ENCODE data around the gene TPSG1. TPM values are rescaled to one million over a fixed set of nuclear protein-coding genes. Genes with fewer than 3 reads are reported as not detected.

The TPSG1 gene
- polyA plus RNA-seq, 1 donor (not counting 4 experiments of a cell fraction or from before 2014, with no cell fraction given), result not detected

GRCh38 chr16:1212616-1213194 lies 12.4 kb downstream of the TPSG1 start:
- dilution Hi-C loops (cut with MboI; ENCODE audit: extremely low pct_ligation_motif_present, low sequenced_read_pairs), result no loop called here
- no peak for FAIRE-seq

GRCh38 chr16:1211451-1212268 lies 13.4 kb downstream of the TPSG1 start:
- Histone ChIP-seq H4K20me1 (ENCODE audit: control insufficient read depth, extremely low read depth, insufficient read depth, low read length) (no peaks in the 10 kb centered on the region), H3K36me3 (ENCODE audit: control insufficient read depth in 2 of 2, extremely low read depth in 1 of 2, insufficient read depth in 2 of 2, low read length in 2 of 2) (no peaks in the 10 kb centered on the region), H3K27me3 (ENCODE audit: control insufficient read depth, extremely low read depth, insufficient read depth, low read length) (no peaks in the 10 kb centered on the region), H3K9me1 (ENCODE audit: control insufficient read depth, extremely low read depth, insufficient read depth, low read length) (no peaks in the 10 kb centered on the region), H3K27ac (ENCODE audit: control insufficient read depth, insufficient read depth, low read length) (no peak overlapping the region), H3K9ac (ENCODE audit: control insufficient read depth, extremely low read depth, insufficient read depth, low read length) (no peak overlapping the region), H3K4me1 (ENCODE audit: control insufficient read depth, extremely low read depth, insufficient read depth, low read length) (no peaks in the 10 kb centered on the region), H3K4me2 (ENCODE audit: control insufficient read depth, extremely low read depth, insufficient read depth, low read depth, low read length) (no peak overlapping the region), H3K9me3 (ENCODE audit: control insufficient read depth, low read depth, low read length) (peaks cover 2% of the 10 kb centered on the region), H3K4me3 (ENCODE audit: control insufficient read depth in 2 of 3, extremely low read depth in 1 of 3, insufficient read depth in 2 of 3, low read depth in 1 of 3, low read length in 3 of 3) (no peak overlapping the region), H3K79me2 (ENCODE audit: control insufficient read depth, insufficient read depth, low read length) (no peaks in the 10 kb centered on the region), H2AFZ (ENCODE audit: control insufficient read depth, low read length) (no peak overlapping the region)
- DNase-seq (ENCODE audit: low read depth, low spot score) (no peak), FAIRE-seq (no peak)
- dilution Hi-C loops (cut with MboI; ENCODE audit: extremely low pct_ligation_motif_present, low sequenced_read_pairs), result no loop called here
- TF ChIP-seq CTCF (optimal IDR thresholded peaks at IDR 0.05 in 1 of 3, IDR thresholded peaks at IDR 0.05 in 1 of 3, conservative IDR thresholded peaks at IDR 0.05 in 1 of 3; ENCODE audit: extremely low read depth in 1 of 3, insufficient read depth in 2 of 3, low read length in 3 of 3) (no peak), EZH2 (IDR thresholded peaks at IDR 0.05; ENCODE audit: low read length) (no peak)

More at GRCh38 chr16:1212616-1213194, 12.4 kb downstream of the TPSG1 start:
- Histone ChIP-seq H3K4me2 (ENCODE audit: control insufficient read depth, extremely low read depth, insufficient read depth, low read depth, low read length) (no peak overlapping the region), H3K4me1 (ENCODE audit: control insufficient read depth, extremely low read depth, insufficient read depth, low read length) (no peaks in the 10 kb centered on the region), H2AFZ (ENCODE audit: control insufficient read depth, low read length) (no peak overlapping the region), H4K20me1 (ENCODE audit: control insufficient read depth, extremely low read depth, insufficient read depth, low read length) (no peaks in the 10 kb centered on the region), H3K79me2 (ENCODE audit: control insufficient read depth, insufficient read depth, low read length) (no peaks in the 10 kb centered on the region), H3K27me3 (ENCODE audit: control insufficient read depth, extremely low read depth, insufficient read depth, low read length) (peaks cover under 1% of the 10 kb centered on the region), H3K9me3 (ENCODE audit: control insufficient read depth, low read depth, low read length) (peaks cover 2% of the 10 kb centered on the region), H3K4me3 (ENCODE audit: control insufficient read depth in 2 of 3, extremely low read depth in 1 of 3, insufficient read depth in 2 of 3, low read depth in 1 of 3, low read length in 3 of 3) (no peak overlapping the region), H3K9me1 (ENCODE audit: control insufficient read depth, extremely low read depth, insufficient read depth, low read length) (no peaks in the 10 kb centered on the region), H3K9ac (ENCODE audit: control insufficient read depth, extremely low read depth, insufficient read depth, low read length) (no peak overlapping the region), H3K36me3 (ENCODE audit: control insufficient read depth in 2 of 2, extremely low read depth in 1 of 2, insufficient read depth in 2 of 2, low read length in 2 of 2) (no peaks in the 10 kb centered on the region), H3K27ac (ENCODE audit: control insufficient read depth, insufficient read depth, low read length) (no peak overlapping the region)
- TF ChIP-seq EZH2 (IDR thresholded peaks at IDR 0.05; ENCODE audit: low read length) (no peak), CTCF (optimal IDR thresholded peaks at IDR 0.05 in 1 of 3, IDR thresholded peaks at IDR 0.05 in 1 of 3, conservative IDR thresholded peaks at IDR 0.05 in 1 of 3; ENCODE audit: extremely low read depth in 1 of 3, insufficient read depth in 2 of 3, low read length in 3 of 3) (no peak)
- no peak for DNase-seq (ENCODE audit: low read depth, low spot score)
